Right ventricle myocardium superior (tissue), 1 donor: ENCODE data around the gene BCR. TPM values are rescaled to one million over a fixed set of nuclear protein-coding genes. Genes with fewer than 3 reads are reported as not detected.

Source experiments
- ATAC-seq: fragments of 200-7000 bp; cut with Tn5 transposase; one replicate; pipeline ENCODE4 v1.9.1; 2020; ENCODE audit warnings: mild to moderate bottlenecking; ENCODE audit not compliant: poor library complexity
- DNase-seq: peaks from one replicate; pipeline ENCODE4 v3.0.0-alpha.2; 2020
- intact Hi-C: fragments of 100-400 bp; cut with DNase I; formaldehyde crosslinking; loops from one replicate; pipeline ENCODE4 v1.11.2; 2022
- total RNA-seq: library from RNA; stranded (reverse); fragmentation: NEBNext Ultra II Directional; extraction: Animal tissue kit (Norgen Biotek cat#: 25700); gene quantifications from one replicate; pipeline ENCODE4 v1.2.1, GENCODE V29; 2021
- donor health status: DM: no; HTN: yes; CAD: no; lungs with severe emphysema.

Gene BCR
- total RNA-seq, 1 donor from 2014 or later: 28.2 TPM

DNA sequence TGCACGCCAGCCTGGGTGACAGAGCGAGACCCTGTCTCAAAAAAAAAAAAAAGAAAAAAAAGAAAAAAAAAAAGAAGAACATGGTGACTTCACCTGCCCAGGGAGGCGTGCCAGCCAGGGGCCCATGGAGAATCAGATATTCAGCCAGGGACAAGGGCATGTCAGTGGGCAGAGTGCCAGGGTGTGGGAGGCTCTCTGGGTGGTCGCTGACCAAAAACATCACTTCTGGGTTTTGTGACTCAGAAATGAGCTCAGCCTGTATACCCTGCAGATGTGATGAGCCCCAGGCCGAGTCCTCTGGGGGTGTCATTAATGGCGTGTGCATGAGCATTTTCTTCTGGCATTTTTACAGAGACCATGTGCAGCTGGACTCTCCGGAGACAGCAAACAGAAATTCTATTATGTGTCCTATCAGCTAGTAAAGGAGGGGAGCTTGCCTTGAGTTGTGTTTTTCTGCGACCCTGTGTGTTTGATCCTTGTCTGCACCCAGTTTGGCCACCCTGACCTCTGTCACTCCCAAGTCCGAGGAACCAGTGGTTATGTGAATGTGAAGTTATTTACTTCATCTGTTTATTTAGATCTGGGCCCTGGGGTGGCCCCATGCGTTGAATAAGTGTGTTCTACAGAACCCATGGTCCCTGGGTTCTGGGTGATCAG is 53.6 kb downstream of the BCR start:
- intact Hi-C loops: no loop called here
- ATAC-seq: peak; percentile 42
- DNase-seq: peak; percentile 69

DNA sequence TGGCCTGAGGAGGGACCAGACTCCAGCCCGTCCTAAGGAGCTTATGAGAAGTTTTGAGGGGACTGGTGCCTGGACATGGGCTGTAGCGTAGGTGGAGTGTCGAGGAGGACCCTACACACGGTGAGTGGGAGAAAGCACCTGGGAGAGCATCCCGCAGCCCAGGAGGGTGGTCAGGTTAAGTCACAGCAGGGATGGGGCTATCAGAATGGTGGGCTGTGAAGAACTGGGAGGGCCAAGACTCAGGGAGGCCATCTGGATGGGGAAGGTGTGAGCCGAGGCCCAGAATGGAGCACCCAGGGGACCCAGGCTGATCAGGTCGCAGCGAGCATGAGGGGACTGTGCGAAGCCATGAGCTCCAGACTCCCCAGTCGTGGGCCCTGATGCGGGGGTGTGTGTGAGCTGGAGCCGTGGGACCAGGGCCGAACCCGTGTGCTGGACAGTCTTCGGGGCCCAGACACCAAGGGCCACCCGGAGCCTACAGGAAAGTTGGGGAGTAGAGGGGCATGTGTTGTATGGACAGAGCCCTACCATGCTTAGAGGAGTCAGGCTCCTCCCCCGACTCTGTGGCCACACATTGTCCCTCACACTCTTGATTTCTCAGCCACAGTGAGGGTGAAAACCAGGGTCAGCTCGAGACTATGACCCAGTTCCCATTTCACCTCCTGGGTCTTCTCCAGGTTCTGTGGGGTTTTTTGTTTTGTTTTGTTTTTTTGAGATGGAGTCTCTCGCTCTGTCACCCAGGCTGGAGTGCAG is 54.3 kb downstream of the BCR start:
- intact Hi-C loops: no loop called here
- DNase-seq: no peak
- ATAC-seq: no peak

DNA sequence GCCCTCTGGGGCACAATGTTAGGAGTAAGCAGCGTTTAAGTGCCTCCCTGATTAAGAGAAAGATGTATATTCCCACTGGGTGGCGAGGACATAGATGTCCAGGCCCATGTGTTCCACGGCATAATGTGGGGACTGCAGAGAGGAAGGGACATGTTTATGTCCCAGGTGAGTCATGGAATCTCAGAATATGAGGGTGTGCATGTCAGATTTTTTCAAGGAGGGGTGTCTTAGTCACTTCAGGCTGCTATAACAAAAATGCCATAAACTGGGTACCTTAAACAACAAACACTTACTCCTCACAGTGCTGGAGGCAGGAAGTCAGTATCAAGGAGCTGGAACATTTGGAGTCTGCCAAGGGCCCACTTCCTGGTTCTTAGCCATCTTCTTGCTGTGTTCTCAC is 55.1 kb downstream of the BCR start:
- ATAC-seq (no peak), DNase-seq (no peak)
- intact Hi-C loops: no loop called here

- ATAC-seq: no peak
- no peak for DNase-seq
- intact Hi-C loops: no loop called here
Measured at GRCh38 chr22:23236026-23236425, 55.7 kb downstream of the BCR start.

DNA sequence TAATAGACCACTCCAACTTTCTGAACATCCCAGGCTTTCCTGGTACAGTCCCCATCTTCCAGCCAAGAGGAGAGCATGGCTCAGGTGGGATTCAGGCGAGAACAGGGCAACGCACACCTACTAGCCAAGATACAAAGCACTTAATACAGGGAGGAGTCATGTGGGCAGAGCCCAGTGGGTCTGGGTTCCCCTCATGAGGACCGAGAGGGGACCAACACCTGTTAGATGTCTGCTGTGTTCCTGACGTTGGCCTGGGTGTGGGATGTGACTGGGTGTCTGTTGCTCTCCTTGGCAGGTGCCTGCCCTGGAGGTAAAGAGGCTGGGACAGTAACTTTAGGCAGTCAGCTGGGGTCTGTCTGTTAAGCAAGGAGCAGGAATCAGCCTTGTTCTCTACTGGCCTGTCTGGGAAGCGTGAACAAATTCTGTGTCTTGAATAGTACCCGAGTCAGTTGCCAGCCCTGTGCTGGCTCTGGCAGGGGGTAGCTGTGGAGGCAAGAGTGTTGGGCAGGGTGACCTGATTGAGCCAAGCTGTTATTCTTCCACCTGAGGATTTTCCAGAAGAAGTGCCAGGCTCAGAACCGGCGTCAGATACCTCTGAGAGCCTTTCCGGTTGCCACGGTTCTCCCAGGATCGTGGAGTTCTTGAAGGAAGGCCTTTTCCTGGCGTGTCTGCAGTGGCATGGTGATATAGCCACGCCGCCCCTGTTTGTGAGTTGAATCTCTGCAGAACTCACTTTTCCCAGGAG is 56.3 kb downstream of the BCR start:
- intact Hi-C loops: no loop called here
- ATAC-seq (peak; percentile 21), DNase-seq (no peak)

- DNase-seq (peak; percentile 87), ATAC-seq (peak; percentile 75)
- intact Hi-C loops: no loop called here
Measured at GRCh38 chr22:23237201-23237798, 57.0 kb downstream of the BCR start.

DNA sequence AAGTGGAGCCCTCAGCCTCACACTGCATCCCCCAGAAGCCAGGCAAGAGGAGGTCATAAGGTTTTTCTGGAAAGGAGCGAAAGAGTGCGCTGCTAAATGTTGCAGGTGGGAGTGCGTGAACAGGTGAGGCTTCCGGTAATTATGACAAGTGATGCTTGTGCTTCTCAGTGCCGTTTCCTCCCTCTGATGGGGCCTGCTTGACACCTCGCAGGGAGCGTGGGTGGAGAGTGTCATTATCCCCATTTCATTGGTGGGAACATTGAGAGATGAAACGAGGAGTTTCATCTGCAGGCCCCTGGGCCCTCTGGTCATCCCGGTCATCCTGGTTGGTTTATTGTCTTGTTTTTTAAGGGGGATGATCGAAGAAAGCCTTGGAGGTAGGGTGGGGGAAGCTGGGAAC is 57.5 kb downstream of the BCR start:
- ATAC-seq (no peak), DNase-seq (no peak)
- intact Hi-C loops: no loop called here

DNA sequence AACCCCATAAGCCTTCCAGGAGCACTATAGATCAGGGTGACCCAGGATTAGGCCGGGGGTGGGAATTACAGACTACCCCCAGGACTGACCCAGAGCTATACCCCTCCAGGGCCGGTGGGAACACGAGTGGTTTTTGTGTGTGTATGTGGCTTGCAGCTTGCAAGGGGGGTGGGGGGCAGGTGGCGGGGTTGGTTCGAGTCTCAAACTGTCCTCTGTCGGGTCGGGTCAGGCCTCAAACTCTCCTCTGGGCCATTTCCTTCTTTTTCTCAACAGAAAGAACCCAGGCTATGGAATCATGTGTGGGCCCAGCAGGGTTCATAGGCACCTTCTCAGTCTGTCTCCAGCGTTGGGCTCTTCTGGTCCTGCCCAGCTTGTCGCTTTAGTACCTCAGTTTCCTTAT is 58.4 kb downstream of the BCR start:
- ATAC-seq (no peak), DNase-seq (no peak)
- intact Hi-C loops: no loop called here

DNA sequence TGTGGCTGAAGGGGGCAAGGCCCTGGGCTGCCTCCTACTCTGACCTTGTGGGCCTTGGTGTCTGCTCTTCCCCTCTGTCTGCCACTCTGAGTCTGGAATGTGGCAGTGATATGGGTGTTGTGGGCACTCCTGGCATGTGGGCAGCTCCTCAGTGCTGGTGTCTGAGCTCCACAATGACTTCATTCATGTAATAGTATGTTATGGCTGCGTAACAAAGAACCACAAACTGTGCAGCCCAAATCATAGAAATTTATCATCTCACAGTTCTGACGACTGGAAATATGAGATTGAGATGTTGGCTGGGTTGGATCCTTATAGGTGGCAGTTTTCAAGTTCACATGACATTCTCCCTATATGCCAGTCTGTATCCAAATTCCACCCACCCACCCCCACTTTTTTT is 59.1 kb downstream of the BCR start:
- no peak for DNase-seq

GRCh38 chr22:23240639-23241389 is 60.5 kb downstream of the BCR start:
- no peak for DNase-seq
- intact Hi-C loops: no loop called here
- ATAC-seq: no peak

More for the DNA sequence above, 59.1 kb downstream of the BCR start:
- intact Hi-C loops: no loop called here
- no peak for ATAC-seq

DNA sequence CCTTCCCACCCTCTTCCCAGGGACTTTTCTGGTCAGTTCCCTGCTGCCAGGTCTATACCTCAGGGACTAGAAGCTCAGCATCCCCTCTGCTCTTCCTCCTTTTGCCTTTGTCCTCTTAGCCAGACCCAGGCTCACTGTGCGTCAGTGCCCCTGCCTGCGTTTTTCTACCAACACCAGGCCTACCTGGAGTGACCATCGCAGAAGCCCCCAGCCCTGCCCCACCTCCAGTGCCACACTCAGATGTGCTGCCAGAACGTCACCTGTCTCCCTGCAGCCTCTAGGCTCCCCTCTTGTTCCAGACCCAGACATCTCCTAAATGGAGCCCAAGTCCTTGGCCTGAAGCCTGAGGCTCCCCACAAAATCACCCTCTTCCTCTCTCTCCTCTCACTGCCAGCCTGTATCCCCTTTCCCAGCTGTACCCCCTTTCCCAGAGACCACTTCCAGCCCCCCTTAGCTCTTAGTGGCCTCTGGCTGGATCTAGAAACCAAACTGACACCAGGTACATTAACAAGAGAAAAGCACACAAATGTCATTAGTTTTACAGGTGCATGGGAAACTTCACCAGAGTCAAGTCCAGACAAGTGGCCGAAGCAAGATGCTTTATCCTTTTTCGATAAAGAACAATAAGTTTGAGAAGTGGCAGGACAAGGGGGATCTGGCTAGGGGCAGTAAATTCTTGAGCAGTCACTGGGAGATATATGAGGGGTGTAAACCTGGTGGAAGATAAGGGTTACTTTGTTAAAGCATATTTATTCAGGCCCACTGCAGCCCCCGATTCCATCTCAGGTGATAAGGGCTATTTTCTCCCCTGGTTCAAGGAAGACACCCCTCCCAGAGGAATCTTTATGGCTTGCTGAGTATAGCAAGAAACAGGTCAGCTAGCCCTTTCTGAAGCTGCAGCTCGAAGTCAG is 61.5 kb downstream of the BCR start:
- ATAC-seq (no peak), DNase-seq (no peak)
- intact Hi-C loops: no loop called here

GRCh38 chr22:23242473-23243001 is 62.2 kb downstream of the BCR start:
- intact Hi-C loops: no loop called here
- no peak for DNase-seq
- no peak for ATAC-seq

DNA sequence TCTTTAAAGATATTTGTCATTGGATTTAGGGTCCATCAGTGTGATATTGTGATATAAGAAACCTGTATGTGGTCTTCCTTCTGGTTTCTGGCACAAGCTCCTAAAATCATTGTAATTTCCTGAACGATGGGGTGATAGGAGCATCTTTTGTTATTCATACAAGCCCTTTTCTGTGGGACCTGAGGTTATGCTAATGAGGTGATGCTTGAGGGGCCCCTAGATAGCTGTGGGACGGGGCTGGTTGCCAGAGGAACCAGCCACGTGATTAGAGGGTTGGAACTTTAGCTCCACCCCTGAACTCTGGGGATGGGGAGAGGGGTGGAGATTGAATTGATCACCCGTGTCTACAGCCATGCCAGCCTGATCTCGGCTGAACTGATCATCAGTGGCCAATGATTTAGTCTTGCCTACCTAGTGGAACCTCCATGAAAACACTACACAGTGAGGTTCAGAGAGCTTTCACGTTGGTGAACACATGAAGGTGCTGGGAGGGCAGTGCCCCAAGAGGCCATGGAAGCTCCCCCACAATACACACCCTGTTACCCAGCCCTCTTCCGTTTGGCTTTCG is 62.8 kb downstream of the BCR start:
- intact Hi-C loops: no loop called here
- ATAC-seq (no peak), DNase-seq (no peak)

- no peak for ATAC-seq
- no peak for DNase-seq
- intact Hi-C loops: no loop called here
Measured at GRCh38 chr22:23243859-23244689, 63.8 kb downstream of the BCR start.

DNA sequence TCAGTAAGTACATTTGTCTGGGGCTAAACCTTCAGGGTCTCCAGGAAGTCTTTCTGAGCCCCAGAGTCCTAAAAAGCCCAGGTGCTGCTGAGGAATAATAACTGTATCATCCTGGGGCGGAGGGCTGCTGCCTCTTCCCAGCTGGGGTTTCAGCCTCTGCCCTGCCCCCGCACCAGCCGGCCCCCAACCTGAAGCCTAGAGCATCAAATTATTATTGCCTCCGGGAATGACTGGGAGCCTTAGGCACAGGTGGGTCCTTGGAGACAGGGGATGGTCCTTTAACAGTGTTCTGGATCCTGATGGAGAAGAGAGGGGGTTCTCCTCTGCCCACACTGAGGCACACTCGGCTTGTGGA is 64.4 kb downstream of the BCR start:
- DNase-seq (no peak), ATAC-seq (no peak)
- intact Hi-C loops: no loop called here

DNA sequence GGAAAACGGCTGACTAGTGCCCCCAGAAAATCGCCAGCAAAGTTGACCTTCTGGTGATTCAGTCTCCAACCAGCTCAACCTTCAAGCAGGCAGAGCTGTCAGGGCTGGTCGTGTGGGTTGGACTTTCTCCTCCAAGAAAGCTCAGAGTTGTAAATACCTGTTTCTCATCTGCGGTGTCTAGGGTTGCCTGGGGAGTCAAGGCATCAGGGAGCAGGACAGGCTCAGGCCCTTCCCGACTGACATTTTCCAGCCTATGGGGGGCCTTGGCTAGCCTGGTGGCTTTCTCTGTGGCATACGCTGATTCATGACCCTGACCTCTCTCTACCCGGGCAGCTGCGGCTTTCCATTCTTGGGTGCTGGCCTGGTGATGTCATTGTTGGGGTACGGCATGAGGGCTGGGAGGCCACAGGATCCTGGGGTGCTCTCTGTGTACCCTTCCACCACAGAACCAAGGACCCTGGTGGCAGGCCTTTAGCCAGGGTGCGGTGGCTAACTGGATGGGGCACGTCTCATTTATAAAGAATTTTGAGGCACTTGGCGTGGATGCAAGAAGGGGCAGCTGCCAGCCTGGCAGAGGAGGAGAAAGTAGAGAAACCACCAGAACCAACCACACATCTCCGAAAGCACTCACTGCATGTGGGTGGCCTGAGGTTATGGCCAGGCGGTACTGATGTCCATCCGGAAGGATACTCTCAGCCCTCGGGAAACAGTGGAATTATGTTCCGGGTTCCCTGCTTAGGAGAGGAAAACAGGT is 64.9 kb downstream of the BCR start:
- DNase-seq: no peak
- no peak for ATAC-seq
- intact Hi-C loops: no loop called here
